OCI-LY1 (cell line): ENCODE results near the gene ZNF862.

Experiments
- H2AFZ ChIP-seq: fragments of 200-600 bp; sonication (generic), shearing (Covaris generic); 2 replicates; pipeline ENCODE4 v1.6.0; 2014; ENCODE audit warnings: antibody characterized with exemption, mild to moderate bottlenecking, low read length
- H3F3A ChIP-seq: fragments of 200-600 bp; sonication (generic), shearing (Covaris generic); 2 replicates; pipeline ENCODE4 v1.6.0; 2014; ENCODE audit warnings: mild to moderate bottlenecking, antibody characterized with exemption, low read length, moderate library complexity; ENCODE audit not compliant: insufficient read depth
- H3K27ac ChIP-seq: fragments of 200-600 bp; sonication (generic); 2 replicates; pipeline ENCODE4 v1.5.1; 2014; ENCODE audit warnings: low read length, mixed run types, mild to moderate bottlenecking, low read depth; ENCODE audit not compliant: poor library complexity, severe bottlenecking
- H3K27me3 ChIP-seq: fragments of 200-600 bp; sonication (generic); 2 replicates; pipeline ENCODE4 v1.6.0; 2014; ENCODE audit warnings: antibody characterized with exemption, mild to moderate bottlenecking, low read length, moderate library complexity; ENCODE audit not compliant: insufficient read depth
- H3K36me3 ChIP-seq: fragments of 200-600 bp; sonication (generic); 2 replicates; pipeline ENCODE4 v1.6.1; 2014; ENCODE audit warnings: mild to moderate bottlenecking, antibody characterized with exemption, low read length, moderate library complexity, mixed read lengths; ENCODE audit not compliant: insufficient read depth
- H3K4me1 ChIP-seq: fragments of 200-600 bp; sonication (generic); 2 replicates; pipeline ENCODE4 v1.5.1; 2014; ENCODE audit warnings: mild to moderate bottlenecking, low read length, moderate library complexity; ENCODE audit not compliant: insufficient read depth, severe bottlenecking
- H3K4me2 ChIP-seq: fragments of 200-600 bp; sonication (generic), shearing (Covaris generic); 2 replicates; pipeline ENCODE4 v1.6.1; 2014; ENCODE audit warnings: low read length
- H3K4me3 ChIP-seq: fragments of 200-600 bp; sonication (generic); 2 replicates; pipeline ENCODE4 v1.5.1; 2014; ENCODE audit warnings: low read length, low read depth, mild to moderate bottlenecking, mixed read lengths; ENCODE audit not compliant: poor library complexity, severe bottlenecking
- H3K79me2 ChIP-seq: fragments of 200-600 bp; shearing (Covaris generic); 2 replicates; pipeline ENCODE4 v1.6.1; 2016; ENCODE audit warnings: mixed run types, low read length, mixed read lengths; ENCODE audit not compliant: insufficient read depth
- H3K9ac ChIP-seq: fragments of 200-600 bp; sonication (generic), shearing (Covaris generic); 2 replicates; pipeline ENCODE4 v1.6.1; 2014; ENCODE audit warnings: mild to moderate bottlenecking, low read length, mixed read lengths
- H3K9me2 ChIP-seq: fragments of 200-600 bp; sonication (generic), shearing (Covaris generic); 2 replicates; pipeline ENCODE4 v1.6.1; 2014; ENCODE audit warnings: low read depth, mild to moderate bottlenecking, low read length, mixed read lengths
- H3K9me3 ChIP-seq: fragments of 200-600 bp; shearing (Covaris generic); 2 replicates; pipeline ENCODE4 v1.6.1; 2014; ENCODE audit warnings: low read length, mixed read lengths
- H4K20me1 ChIP-seq: fragments of 200-600 bp; sonication (generic), shearing (Covaris generic); 2 replicates; pipeline ENCODE4 v1.6.0; 2016; ENCODE audit warnings: mild to moderate bottlenecking, low read length; ENCODE audit not compliant: insufficient read depth
- CTCF ChIP-seq: fragments of 200-600 bp; sonication (generic), shearing (Covaris generic); IDR thresholded peaks from 2 replicates; pipeline ENCODE4 v1.5.1; 2017; ENCODE audit warnings: mild to moderate bottlenecking, antibody characterized with exemption, low read length, moderate library complexity, mixed read lengths
- EZH2 ChIP-seq: fragments of 200-600 bp; sonication (generic), shearing (Covaris generic); IDR thresholded peaks from 2 replicates; pipeline ENCODE4 v1.8.0; 2017; ENCODE audit warnings: borderline replicate concordance, mixed run types, mild to moderate bottlenecking, antibody characterized with exemption, low read length, moderate library complexity, mixed read lengths

Gene ZNF862

GRCh38 chr7:149837564-149838223, 481 bp upstream of the ZNF862 start:
- no peaks in the 10 kb centered on the region for H3F3A ChIP-seq
- no peaks in the 10 kb centered on the region for H4K20me1 ChIP-seq
- no peak overlapping the region for H3K4me3 ChIP-seq
- no peaks in the 10 kb centered on the region for H3K9me3 ChIP-seq
- H3K4me1 ChIP-seq, result peaks cover 13% of the 10 kb centered on the region
- no peak overlapping the region for H3K9ac ChIP-seq
- H3K9me2 ChIP-seq, result no peaks in the 10 kb centered on the region
- no peak for TF ChIP-seq EZH2
- TF ChIP-seq CTCF, result no peak
- H3K27me3 ChIP-seq, result peaks cover 5% of the 10 kb centered on the region
- no peak overlapping the region for H3K27ac ChIP-seq
- H2AFZ ChIP-seq, result no peak overlapping the region
- no peaks in the 10 kb centered on the region for H3K79me2 ChIP-seq
- H3K4me2 ChIP-seq, result peak overlapping the region; percentile 4; the same call in 1 of the 2 replicates
- H3K36me3 ChIP-seq, result no peaks in the 10 kb centered on the region

DNA sequence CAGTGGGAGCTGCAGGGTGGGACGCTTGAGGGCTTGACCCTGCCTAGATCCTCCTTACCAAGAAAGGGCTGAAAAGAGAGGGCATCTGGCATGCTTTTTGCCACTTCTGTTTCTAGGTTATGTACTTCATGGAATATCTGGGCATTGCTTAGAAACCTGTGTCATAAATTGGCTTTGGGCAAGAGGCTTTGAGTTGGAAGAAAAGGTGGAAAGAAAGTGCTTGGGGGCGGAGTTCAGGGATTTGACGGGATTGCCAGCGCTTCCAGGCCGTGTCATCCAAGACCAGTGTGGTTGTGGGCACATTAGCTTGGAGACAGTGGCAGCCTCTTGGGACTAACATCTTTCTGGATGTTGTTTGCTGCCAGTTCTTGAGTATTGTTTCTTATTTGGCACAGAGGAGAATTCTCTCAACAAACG, 825 bp downstream of the ZNF862 start:
- peaks cover 4% of the 10 kb centered on the region; the same call in 1 of the 2 replicates for H3K27me3 ChIP-seq
- no peaks in the 10 kb centered on the region for H3K9me2 ChIP-seq
- H3K9ac ChIP-seq, result peak overlapping the region; percentile 64
- H3K9me3 ChIP-seq, result no peaks in the 10 kb centered on the region
- H3F3A ChIP-seq, result no peaks in the 10 kb centered on the region
- peak overlapping the region; percentile 83 for H3K4me2 ChIP-seq
- no peaks in the 10 kb centered on the region for H3K36me3 ChIP-seq
- peak overlapping the region; percentile 70 for H3K4me3 ChIP-seq
- H3K27ac ChIP-seq, result no peak overlapping the region
- no peaks in the 10 kb centered on the region for H4K20me1 ChIP-seq
- H2AFZ ChIP-seq, result 0 out of 2 replicates have a peak overlapping the region, but pooled peaks have one; percentile 17
- H3K79me2 ChIP-seq, result no peaks in the 10 kb centered on the region
- TF ChIP-seq EZH2 (no peak), CTCF (no peak)
- peaks cover 13% of the 10 kb centered on the region for H3K4me1 ChIP-seq

DNA sequence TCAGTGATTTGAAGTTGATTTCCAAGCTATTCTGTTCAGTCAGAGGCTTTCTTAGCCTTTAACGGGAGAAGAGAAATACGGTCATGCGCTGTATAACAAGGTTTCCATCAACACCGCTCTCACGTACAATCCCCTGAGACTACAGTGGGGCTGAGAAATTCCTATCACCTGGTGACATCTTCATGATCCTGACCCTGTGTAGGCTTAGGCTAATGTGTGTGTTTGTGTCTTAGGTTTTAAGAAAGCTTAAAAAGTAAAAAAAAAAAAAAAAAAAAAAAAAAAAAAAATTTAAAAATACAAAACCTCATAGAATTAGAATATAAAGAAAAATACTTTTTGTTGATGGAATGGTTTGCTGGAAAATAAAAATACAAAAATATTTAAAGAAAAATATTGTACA, 1.8 kb downstream of the ZNF862 start:
- no peak overlapping the region for H3K4me3 ChIP-seq
- no peaks in the 10 kb centered on the region for H3F3A ChIP-seq
- H3K9me3 ChIP-seq, result no peaks in the 10 kb centered on the region
- no peaks in the 10 kb centered on the region for H4K20me1 ChIP-seq
- peaks cover 13% of the 10 kb centered on the region for H3K4me1 ChIP-seq
- no peaks in the 10 kb centered on the region for H3K36me3 ChIP-seq
- no peak overlapping the region for H3K9ac ChIP-seq
- no peak overlapping the region for H3K27ac ChIP-seq
- no peaks in the 10 kb centered on the region for H3K79me2 ChIP-seq
- no peak overlapping the region for H2AFZ ChIP-seq
- no peak overlapping the region for H3K4me2 ChIP-seq
- no peak for TF ChIP-seq EZH2
- no peak for TF ChIP-seq CTCF
- H3K27me3 ChIP-seq, result peaks cover 4% of the 10 kb centered on the region; the same call in 1 of the 2 replicates
- H3K9me2 ChIP-seq, result no peaks in the 10 kb centered on the region
